ENCODE data around the gene KSR1. TPM values are rescaled to one million over a fixed set of nuclear protein-coding genes. Genes with fewer than 3 reads are reported as not detected.

KSR1 gene
- total RNA-seq, 4 donors from 2014 or later = 26.0 to 37.5 (median 35.0) TPM

- TF ChIP-seq POLR2A (IDR thresholded peaks at IDR 0.05) = no peak
- TF ChIP-seq CTCF (IDR thresholded peaks at IDR 0.05) = no peak
- intact Hi-C loops (cut with DNase I; ENCODE audit: low total_unique reads) = no loop called here
These were observed 112.6 kb downstream of the KSR1 start for GRCh38 chr17:27568811-27569210.

DNA sequence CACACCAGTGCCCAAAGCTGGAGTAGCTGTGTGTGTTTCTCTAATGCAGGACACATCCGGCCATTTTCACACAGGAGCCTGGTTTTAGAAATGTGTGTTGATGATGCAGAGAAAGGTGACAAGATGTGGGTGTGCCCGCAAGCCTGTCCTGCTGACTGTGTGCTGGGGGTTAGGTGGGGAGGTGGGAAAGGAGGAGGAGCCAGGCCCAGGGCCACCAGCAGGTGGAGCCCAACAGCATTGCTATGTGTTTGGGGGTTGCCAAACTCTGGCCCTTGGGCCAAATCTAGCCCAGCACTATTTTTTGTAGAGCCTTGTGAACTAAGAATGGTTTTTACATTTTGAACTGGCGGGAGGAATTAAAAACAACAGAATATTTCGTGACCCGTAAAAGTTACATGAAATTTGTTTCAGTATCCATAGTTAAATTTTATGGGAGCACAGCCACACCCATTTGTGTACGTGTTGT, 113.0 kb downstream of the KSR1 start:
- no peak overlapping the region for H3K4me3 ChIP-seq (ENCODE audit: low read depth, poor library complexity, severe bottlenecking)
- TF ChIP-seq POLR2A (IDR thresholded peaks at IDR 0.05) (no peak), CTCF (IDR thresholded peaks at IDR 0.05) (no peak)
- intact Hi-C loops (cut with DNase I; ENCODE audit: low total_unique reads) = no loop called here
- WGBS, 2 donors = 80 to 85% methylated on average over 6 of the region's 6 CpGs
- no peak for DNase-seq (ENCODE audit: low spot score in 2 of 2)

More at GRCh38 chr17:27568811-27569210, 112.6 kb downstream of the KSR1 start:
- 82 to 88% methylated on average over 5 of the region's 5 CpGs for WGBS, 2 donors
- no peak for DNase-seq (ENCODE audit: low spot score in 2 of 2)
- no peak overlapping the region for H3K4me3 ChIP-seq (ENCODE audit: low read depth, poor library complexity, severe bottlenecking)

GRCh38 chr17:27569884-27570577, 113.8 kb downstream of the KSR1 start:
- no peak overlapping the region for H3K4me3 ChIP-seq (ENCODE audit: low read depth, poor library complexity, severe bottlenecking)
- no peak for TF ChIP-seq CTCF (IDR thresholded peaks at IDR 0.05)
- no peak for TF ChIP-seq POLR2A (IDR thresholded peaks at IDR 0.05)
- DNase-seq (ENCODE audit: low spot score in 2 of 2) = no peak
- 90 to 92% methylated on average over 7 of the region's 7 CpGs for WGBS, 2 donors
- intact Hi-C loops (cut with DNase I; ENCODE audit: low total_unique reads) = no loop called here

DNA sequence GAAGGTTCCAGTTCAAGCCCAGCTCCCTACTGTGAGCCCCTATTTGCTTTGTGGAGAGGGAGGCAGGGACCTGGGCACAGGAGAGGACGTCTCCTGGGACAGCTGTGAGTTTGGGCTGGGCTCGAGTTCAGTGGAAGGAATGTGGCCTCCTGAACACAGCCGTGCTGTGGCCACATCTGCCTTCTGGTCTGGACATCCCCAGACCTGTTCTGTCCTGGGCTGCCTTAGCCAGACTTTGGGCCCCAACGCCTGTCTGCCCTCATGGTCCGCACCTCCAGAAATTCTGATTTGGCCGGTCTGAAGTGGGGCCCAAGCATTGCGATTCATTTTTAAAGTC, 114.3 kb downstream of the KSR1 start:
- DNase-seq (ENCODE audit: low spot score in 2 of 2) = no peak
- intact Hi-C loops (cut with DNase I; ENCODE audit: low total_unique reads) = no loop called here
- WGBS, 2 donors = 87 to 90% methylated on average over 7 of the region's 7 CpGs
- no peak overlapping the region for H3K4me3 ChIP-seq (ENCODE audit: low read depth, poor library complexity, severe bottlenecking)
- no peak for TF ChIP-seq CTCF (IDR thresholded peaks at IDR 0.05)
- no peak for TF ChIP-seq POLR2A (IDR thresholded peaks at IDR 0.05)

- TF ChIP-seq CTCF (IDR thresholded peaks at IDR 0.05) (no peak), POLR2A (IDR thresholded peaks at IDR 0.05) (no peak)
- 88 to 94% methylated on average over 12 of the region's 12 CpGs for WGBS, 2 donors
- no peak for DNase-seq (ENCODE audit: low spot score in 2 of 2)
- no peak overlapping the region for H3K4me3 ChIP-seq (ENCODE audit: low read depth, poor library complexity, severe bottlenecking)
- intact Hi-C loops (cut with DNase I; ENCODE audit: low total_unique reads) = no loop called here
These were observed 115.5 kb downstream of the KSR1 start for GRCh38 chr17:27571563-27572352.
